Colonic mucosa (tissue), 4 donors: ENCODE data around the gene LDHAL6B. TPM values are rescaled to one million over a fixed set of nuclear protein-coding genes. Genes with fewer than 3 reads are reported as not detected.

Experiments
- DNase-seq: peaks from one replicate; pipeline ENCODE4 v3.0.0-alpha.2; 2020
- H3K27ac ChIP-seq: fragments of 200-600 bp; one replicate; pipeline ENCODE4 v1.8.0; 2021
- H3K27me3 ChIP-seq: fragments of 200-600 bp; one replicate; pipeline ENCODE4 v1.8.0; 2021
- H3K36me3 ChIP-seq: fragments of 200-600 bp; one replicate; pipeline ENCODE4 v1.8.0; 2021
- H3K4me1 ChIP-seq: fragments of 200-600 bp; one replicate; pipeline ENCODE4 v1.8.0; 2021; ENCODE audit warnings: mild to moderate bottlenecking
- H3K4me3 ChIP-seq: fragments of 200-600 bp; one replicate; pipeline ENCODE4 v1.8.0; 2021
- H3K9ac ChIP-seq, 2 donors: one replicate each; pipeline ENCODE4 v1.7.0; 2013; ENCODE audit warnings: control low read depth in 2 of 2, low read depth in 2 of 2, low read length in 2 of 2
- H3K9me3 ChIP-seq: fragments of 200-600 bp; one replicate; pipeline ENCODE4 v1.8.0; 2021
- intact Hi-C: fragments of 100-400 bp; cut with DNase I; formaldehyde crosslinking; loops from one replicate; pipeline ENCODE4 v1.14.1; 2022
- total RNA-seq, 2 donors: library from RNA; stranded (reverse); fragmentation: NEBNext Ultra II Directional in 1 of 2; extraction: Animal tissue kit (Norgen Biotek cat#: 25700) in 1 of 2; gene quantifications; one replicate each; pipeline ENCODE4 v1.2.1, GENCODE V29; 2021
- TF ChIP-seq, protein P1 (sequence below): fragments of 200-600 bp; IDR thresholded peaks from one replicate; pipeline ENCODE4 v1.8.0; 2022; ENCODE audit warnings: antibody characterized with exemption, mild to moderate bottlenecking
- donor health status: healthy.
- donor health status: DM: no; HTN: no; CAD: no.
- donor health status: DM: no; HTN: no; CAD: no.

LDHAL6B gene
- total RNA-seq, 2 donors from 2014 or later: not detected

DNA sequence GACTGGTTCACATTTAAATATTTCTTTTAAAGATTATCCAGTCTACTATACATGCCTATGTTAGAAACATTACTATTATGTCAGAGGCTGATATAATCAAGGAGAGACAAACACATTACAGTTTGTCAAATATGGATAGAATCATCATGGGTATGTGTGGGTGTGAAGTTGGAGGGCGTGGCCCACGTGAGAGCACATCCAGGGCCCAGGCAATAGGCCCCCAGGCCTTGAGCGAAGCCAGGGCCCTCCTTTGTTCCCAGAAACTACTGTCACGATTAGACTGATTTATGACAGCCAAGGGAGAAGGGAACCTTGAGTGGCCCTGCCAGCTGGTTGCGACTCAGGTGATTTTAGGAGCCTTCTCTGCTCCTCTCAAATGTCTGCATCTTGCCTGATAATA, 26.9 kb upstream of the LDHAL6B start:
- H3K36me3 ChIP-seq: no peaks in the 10 kb centered on the region
- no peak for DNase-seq
- intact Hi-C loops: no loop called here
- H3K4me1 ChIP-seq: no peaks in the 10 kb centered on the region
- no peaks in the 10 kb centered on the region for H3K9me3 ChIP-seq
- TF ChIP-seq, protein P1, sequence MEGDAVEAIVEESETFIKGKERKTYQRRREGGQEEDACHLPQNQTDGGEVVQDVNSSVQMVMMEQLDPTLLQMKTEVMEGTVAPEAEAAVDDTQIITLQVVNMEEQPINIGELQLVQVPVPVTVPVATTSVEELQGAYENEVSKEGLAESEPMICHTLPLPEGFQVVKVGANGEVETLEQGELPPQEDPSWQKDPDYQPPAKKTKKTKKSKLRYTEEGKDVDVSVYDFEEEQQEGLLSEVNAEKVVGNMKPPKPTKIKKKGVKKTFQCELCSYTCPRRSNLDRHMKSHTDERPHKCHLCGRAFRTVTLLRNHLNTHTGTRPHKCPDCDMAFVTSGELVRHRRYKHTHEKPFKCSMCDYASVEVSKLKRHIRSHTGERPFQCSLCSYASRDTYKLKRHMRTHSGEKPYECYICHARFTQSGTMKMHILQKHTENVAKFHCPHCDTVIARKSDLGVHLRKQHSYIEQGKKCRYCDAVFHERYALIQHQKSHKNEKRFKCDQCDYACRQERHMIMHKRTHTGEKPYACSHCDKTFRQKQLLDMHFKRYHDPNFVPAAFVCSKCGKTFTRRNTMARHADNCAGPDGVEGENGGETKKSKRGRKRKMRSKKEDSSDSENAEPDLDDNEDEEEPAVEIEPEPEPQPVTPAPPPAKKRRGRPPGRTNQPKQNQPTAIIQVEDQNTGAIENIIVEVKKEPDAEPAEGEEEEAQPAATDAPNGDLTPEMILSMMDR: no peak
- no peaks in the 10 kb centered on the region for H3K27me3 ChIP-seq
- H3K9ac ChIP-seq: no peak overlapping the region
- no peak overlapping the region for H3K27ac ChIP-seq
- no peak overlapping the region for H3K4me3 ChIP-seq

DNA sequence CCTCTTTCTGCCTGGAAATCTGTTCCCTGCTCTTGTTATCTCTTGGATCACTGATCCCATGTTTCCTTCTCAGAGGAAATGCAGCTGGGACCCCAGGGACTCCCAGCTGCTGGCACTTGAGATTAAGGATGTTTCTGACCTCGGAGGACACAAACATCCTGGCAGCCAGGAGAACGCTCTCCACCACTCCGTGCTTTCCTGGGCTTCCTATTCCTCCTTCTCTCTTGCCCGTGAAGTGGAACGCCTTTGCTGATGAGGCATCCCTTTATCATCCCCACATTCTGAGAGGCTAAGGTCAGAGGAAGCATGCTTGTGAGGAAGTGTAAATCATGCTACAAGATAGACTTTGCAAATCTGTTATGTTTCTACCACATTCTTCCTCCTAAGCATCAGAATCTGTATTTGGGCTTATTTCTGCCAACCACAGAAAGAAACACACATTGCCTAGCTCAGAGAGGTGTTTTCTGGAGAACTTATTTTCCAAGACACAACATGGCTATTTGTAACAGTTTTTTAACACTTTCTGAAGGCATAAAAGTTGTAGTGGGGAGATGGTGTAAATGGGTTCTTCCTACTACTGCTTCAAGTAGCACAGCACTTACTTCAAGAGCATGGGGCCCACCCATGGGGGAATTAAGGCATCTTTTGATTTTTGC, 25.6 kb upstream of the LDHAL6B start:
- H3K36me3 ChIP-seq: no peaks in the 10 kb centered on the region

DNA sequence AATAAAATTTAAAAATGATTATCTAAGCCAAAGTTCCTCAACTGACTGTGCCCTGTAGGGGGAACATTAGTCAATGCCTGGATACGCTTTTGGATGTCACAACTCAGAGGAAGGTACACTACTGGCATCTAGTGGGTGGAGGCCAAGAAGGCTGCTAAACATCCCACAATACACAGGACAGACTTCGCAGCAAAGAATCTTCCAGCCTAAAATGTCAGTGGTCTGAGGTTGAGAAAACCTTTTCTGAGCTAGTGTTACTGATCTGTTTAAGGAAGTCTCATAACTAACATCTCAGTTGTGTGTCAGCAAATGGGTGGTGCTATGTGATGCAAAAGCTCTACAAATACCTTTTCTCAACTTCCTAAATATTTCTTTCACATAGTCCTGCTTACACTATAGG, 20.9 kb upstream of the LDHAL6B start:
- no peak for DNase-seq
- intact Hi-C loops: no loop called here
- H3K36me3 ChIP-seq: no peaks in the 10 kb centered on the region

More for the DNA sequence above, 25.6 kb upstream of the LDHAL6B start:
- Histone ChIP-seq H3K9me3 (no peaks in the 10 kb centered on the region), H3K4me3 (no peak overlapping the region), H3K27me3 (no peaks in the 10 kb centered on the region), H3K27ac (peak overlapping the region; percentile 20), H3K4me1 (no peaks in the 10 kb centered on the region), H3K9ac (no peak overlapping the region)
- intact Hi-C loops: no loop called here
- TF ChIP-seq, protein P1: no peak
- DNase-seq: no peak

DNA sequence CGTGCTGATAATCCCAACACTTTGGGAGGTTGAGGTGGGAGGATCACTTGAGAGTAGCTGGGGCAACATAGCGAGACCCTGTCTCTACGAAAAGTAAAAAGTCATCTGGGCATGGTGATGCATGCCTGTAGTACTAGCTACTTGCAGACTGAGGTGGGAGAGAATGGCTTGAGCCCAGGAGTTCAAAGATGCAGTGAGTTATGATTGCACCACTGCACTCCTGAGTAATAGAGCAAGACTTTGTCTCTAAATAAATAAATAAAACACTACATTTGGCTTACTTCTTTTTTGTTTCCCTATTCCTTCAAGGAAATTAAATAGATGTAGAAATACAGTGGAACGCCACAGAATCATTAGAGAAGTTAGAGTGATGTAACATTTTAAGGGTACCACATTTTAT, 20.1 kb upstream of the LDHAL6B start:
- H3K27ac ChIP-seq: no peak overlapping the region
- no peak for DNase-seq
- no peaks in the 10 kb centered on the region for H3K27me3 ChIP-seq
- intact Hi-C loops: no loop called here
- TF ChIP-seq, protein P1: no peak
- no peaks in the 10 kb centered on the region for H3K9me3 ChIP-seq
- H3K4me3 ChIP-seq: no peak overlapping the region
- no peak overlapping the region for H3K9ac ChIP-seq
- H3K36me3 ChIP-seq: no peaks in the 10 kb centered on the region
- no peaks in the 10 kb centered on the region for H3K4me1 ChIP-seq

More for the DNA sequence above, 20.9 kb upstream of the LDHAL6B start:
- TF ChIP-seq, protein P1: no peak
- no peaks in the 10 kb centered on the region for H3K9me3 ChIP-seq
- no peaks in the 10 kb centered on the region for H3K4me1 ChIP-seq
- no peaks in the 10 kb centered on the region for H3K27me3 ChIP-seq
- no peak overlapping the region for H3K4me3 ChIP-seq
- no peak overlapping the region for H3K9ac ChIP-seq
- no peak overlapping the region for H3K27ac ChIP-seq

DNA sequence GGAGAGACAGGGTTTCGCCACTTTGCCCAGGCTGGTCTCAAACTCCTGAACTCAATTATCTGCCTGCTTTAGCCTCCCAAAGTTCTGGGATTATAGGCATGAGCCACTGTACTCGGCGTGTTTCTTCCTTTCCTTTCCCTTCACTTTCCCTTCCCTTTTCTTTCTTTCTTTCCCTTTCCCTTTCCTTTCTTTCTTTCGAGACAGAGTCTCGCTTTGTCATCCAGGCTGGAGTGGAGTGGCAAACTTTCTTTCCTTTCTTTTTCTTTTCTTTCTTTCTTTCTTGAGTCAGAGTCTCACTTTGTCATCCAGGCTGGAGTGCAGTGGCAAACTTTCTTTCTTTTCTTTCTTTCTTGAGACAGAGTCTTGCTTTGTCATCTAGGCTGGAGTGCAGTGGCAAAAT, 17.4 kb upstream of the LDHAL6B start:
- Histone ChIP-seq H3K9me3 (no peaks in the 10 kb centered on the region), H3K27ac (no peak overlapping the region), H3K27me3 (no peaks in the 10 kb centered on the region), H3K36me3 (no peaks in the 10 kb centered on the region), H3K9ac (no peak overlapping the region), H3K4me1 (no peaks in the 10 kb centered on the region), H3K4me3 (no peak overlapping the region)
- TF ChIP-seq, protein P1: no peak
- DNase-seq: no peak
- intact Hi-C loops: no loop called here
